CD4-positive, CD25-positive, alpha-beta regulatory T cell (primary cell): ENCODE measurements around the gene SRC. TPM values are rescaled to one million over a fixed set of nuclear protein-coding genes. Genes with fewer than 3 reads are reported as not detected.

ENCODE experiments used
- ATAC-seq, 2 donors: fragments of 150-1000 bp; cut with Tn5 transposase; one replicate each; pipeline ENCODE4 v1.10.0; 2021; ENCODE audit warnings: low read depth in 2 of 2, moderate number of reproducible peaks in 2 of 2, moderate library complexity in 1 of 2
- DNase-seq, 3 donors: peaks; one replicate each; pipeline versions ENCODE4 v3.0.0 to v3.0.0-alpha.2; 2012 to 2022; ENCODE audit warnings: mixed read lengths in 1 of 3
- H3K27ac ChIP-seq: one replicate; pipeline ENCODE4 v1.7.0; 2013; ENCODE audit warnings: mild to moderate bottlenecking, low read length; ENCODE audit not compliant: insufficient read depth, poor library complexity, severe bottlenecking
- H3K27me3 ChIP-seq: one replicate; pipeline ENCODE4 v1.7.0; 2013; ENCODE audit warnings: low read length; ENCODE audit not compliant: control insufficient read depth, insufficient read depth
- H3K36me3 ChIP-seq: one replicate; pipeline ENCODE4 v1.7.0; 2013; ENCODE audit warnings: mild to moderate bottlenecking, low read length, moderate library complexity; ENCODE audit not compliant: control insufficient read depth, insufficient read depth
- H3K4me1 ChIP-seq: 2 replicates; pipeline ENCODE4 v1.7.0; 2013; ENCODE audit warnings: mild to moderate bottlenecking, low read length; ENCODE audit not compliant: insufficient read depth, control insufficient read depth, poor library complexity, severe bottlenecking
- H3K4me3 ChIP-seq: one replicate; pipeline ENCODE4 v1.7.0; 2013; ENCODE audit warnings: low read depth, mild to moderate bottlenecking, low read length, moderate library complexity
- H3K9me3 ChIP-seq, 2 experiments: 1 replicate in 1 of 2; 2 replicates in 1 of 2; pipeline ENCODE4 v1.7.0; 2013; ENCODE audit warnings: low read length in 2 of 2, mild to moderate bottlenecking in 1 of 2, moderate library complexity in 1 of 2; ENCODE audit not compliant: control insufficient read depth in 2 of 2
- H3K27ac Mint-ChIP-seq, 3 donors: one replicate each; pipeline ENCODE4 v1.8.0; 2020 to 2022; ENCODE audit warnings: mild to moderate bottlenecking in 3 of 3, mixed read lengths in 3 of 3, moderate library complexity in 2 of 3
- H3K27me3 Mint-ChIP-seq: one replicate; pipeline ENCODE4 v1.8.0; 2022; ENCODE audit warnings: mild to moderate bottlenecking, mixed read lengths
- H3K36me3 Mint-ChIP-seq: one replicate; pipeline ENCODE4 v1.8.0; 2020; ENCODE audit warnings: mixed read lengths
- H3K4me1 Mint-ChIP-seq, 4 donors: one replicate each; pipeline ENCODE4 v1.8.0; 2020 to 2022; ENCODE audit warnings: mixed read lengths in 4 of 4, mild to moderate bottlenecking in 1 of 4
- H3K4me3 Mint-ChIP-seq, 4 donors: one replicate each; pipeline ENCODE4 v1.8.0; 2020 to 2022; ENCODE audit warnings: mild to moderate bottlenecking in 4 of 4, mixed read lengths in 4 of 4, moderate library complexity in 3 of 4
- H3K9me3 Mint-ChIP-seq, 7 donors: one replicate each; pipeline ENCODE4 v1.8.0; 2020 to 2022; ENCODE audit warnings: mixed read lengths in 7 of 7, mild to moderate bottlenecking in 3 of 7, moderate library complexity in 2 of 7
- polyA plus RNA-seq, 4 donors: library from polyadenylated mRNA; unstranded; fragments of 300-500 nt; fragmentation: Illumina TruSeq; gene quantifications; one replicate each; pipeline ENCODE4 v1.2.3, GENCODE V29; 2021
- total RNA-seq: library from RNA; stranded (reverse); gene quantifications from one replicate; pipeline ENCODE4 v1.2.3, GENCODE V29; 2022

The SRC gene
- total and polyA plus RNA-seq, 5 donors from 2014 or later, result 0.29 to 5.5 (median 0.56) TPM; not detected in 1

DNA sequence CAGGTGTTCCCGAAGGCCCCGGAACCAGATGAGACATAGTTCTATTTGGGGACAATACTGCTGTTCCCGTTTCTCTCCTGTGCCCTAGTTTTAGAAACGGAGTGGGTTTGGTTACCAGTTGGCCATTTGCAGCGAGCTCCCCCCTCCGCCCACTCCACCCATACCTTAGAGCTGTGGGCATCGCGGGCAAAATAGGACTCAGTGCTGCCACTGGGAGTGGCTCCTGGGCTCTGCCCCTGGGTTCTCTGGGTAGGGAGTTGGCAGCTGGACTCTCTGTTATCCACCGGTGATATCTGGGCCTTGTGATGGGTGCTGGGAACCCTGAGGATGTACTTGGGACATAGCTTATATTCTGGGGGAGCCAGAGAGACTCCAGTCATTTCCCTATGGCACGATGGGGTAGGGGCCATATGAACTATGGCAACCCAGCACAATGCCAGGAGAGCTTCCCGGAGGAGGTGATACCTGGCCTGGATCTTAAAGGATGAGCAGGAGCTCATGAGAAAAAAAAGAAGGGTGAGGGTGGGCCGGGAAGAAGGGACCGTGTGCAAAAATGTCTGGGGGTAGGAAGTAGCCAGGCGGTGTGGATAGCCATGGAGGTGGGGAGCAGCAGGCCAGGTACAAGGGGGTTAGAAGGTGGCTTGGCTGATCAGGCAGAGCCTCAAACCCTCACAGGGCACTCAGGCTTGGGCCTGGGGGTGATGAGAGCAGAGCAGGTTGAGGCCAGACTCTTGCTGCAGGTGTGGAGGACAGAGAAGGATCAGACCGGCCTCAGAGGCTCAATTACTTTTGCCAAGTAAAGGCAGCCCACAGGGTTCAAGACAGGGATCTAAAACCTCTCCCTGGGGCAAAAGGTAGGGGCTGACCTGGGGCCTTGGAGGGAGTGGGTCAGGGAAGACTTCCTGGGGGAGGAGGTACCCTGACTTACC, 9.6 kb downstream of the SRC start:
- Histone ChIP-seq H3K9me3 (no peaks in the 10 kb centered on the region), H3K4me3 (no peak overlapping the region), H3K27ac (no peak overlapping the region), H3K27me3 (no peaks in the 10 kb centered on the region), H3K4me1 (no peaks in the 10 kb centered on the region), H3K36me3 (no peaks in the 10 kb centered on the region)
- Mint-ChIP-seq H3K4me1 (peaks cover 0 to 2% (median 0%) of the 10 kb centered on the region in 4 donors), H3K4me3 (no peak overlapping the region), H3K27me3 (no peaks in the 10 kb centered on the region), H3K36me3 (no peaks in the 10 kb centered on the region), H3K9me3 (no peaks in the 10 kb centered on the region), H3K27ac (no peak overlapping the region)
- ATAC-seq, result no peak
- no peak for DNase-seq

DNA sequence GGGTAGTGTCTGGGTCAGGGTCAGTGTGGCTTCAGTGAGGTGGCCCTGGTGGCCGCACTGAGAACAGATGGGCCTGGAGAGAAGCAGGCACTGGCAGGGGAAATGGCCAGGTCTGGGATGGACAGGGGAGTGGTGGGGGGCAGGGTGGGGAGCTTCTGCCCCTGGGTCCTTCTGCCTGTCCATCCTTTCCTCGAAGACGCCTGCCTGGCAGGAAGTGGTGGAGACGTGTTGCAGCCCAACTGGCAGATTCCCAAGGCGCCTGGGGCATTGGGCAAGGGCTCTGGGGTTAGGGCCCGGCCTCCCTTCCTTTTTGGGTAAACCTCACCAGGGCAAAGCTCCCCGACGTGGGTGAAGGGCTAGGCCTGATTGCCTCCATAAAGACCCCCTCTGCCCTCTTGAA, 10.4 kb downstream of the SRC start:
- ATAC-seq (no peak), DNase-seq (no peak)
- Histone ChIP-seq H3K4me1 (no peaks in the 10 kb centered on the region), H3K27ac (no peak overlapping the region), H3K36me3 (no peaks in the 10 kb centered on the region), H3K9me3 (no peaks in the 10 kb centered on the region), H3K27me3 (no peaks in the 10 kb centered on the region), H3K4me3 (no peak overlapping the region)
- no peak overlapping the region for H3K27ac Mint-ChIP-seq
- no peak overlapping the region for H3K4me3 Mint-ChIP-seq
- H3K27me3 Mint-ChIP-seq, result no peaks in the 10 kb centered on the region
- H3K9me3 Mint-ChIP-seq, result no peaks in the 10 kb centered on the region
- H3K36me3 Mint-ChIP-seq, result no peaks in the 10 kb centered on the region
- H3K4me1 Mint-ChIP-seq, result peaks cover 0 to 2% (median 0%) of the 10 kb centered on the region in 4 donors

DNA sequence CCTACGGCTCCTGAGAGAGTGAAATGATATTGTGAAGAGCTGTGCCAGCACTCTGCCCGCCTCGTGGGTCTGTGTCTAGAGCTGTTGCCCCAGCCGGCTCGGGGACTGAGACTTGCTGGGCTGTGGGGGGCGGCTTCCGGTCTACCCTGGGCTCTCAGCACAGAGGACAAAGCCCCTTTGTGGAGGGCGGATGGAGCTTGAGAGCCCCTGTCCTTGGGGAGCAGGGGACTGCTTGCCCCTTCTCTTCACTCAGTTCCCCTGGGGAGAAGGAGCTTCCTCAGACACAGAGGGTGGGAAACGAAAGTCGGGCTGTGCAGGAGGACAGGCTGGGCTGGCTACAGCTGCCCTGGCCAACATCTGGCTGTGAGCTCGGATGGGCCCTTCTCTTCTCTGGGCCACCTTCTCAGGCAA, 11.0 kb downstream of the SRC start:
- no peak for DNase-seq
- Mint-ChIP-seq H3K4me3 (no peak overlapping the region), H3K27ac (no peak overlapping the region), H3K36me3 (no peaks in the 10 kb centered on the region), H3K9me3 (no peaks in the 10 kb centered on the region), H3K4me1 (peaks cover 0 to 2% (median 0%) of the 10 kb centered on the region in 4 donors), H3K27me3 (no peaks in the 10 kb centered on the region)
- Histone ChIP-seq H3K4me3 (no peak overlapping the region), H3K36me3 (no peaks in the 10 kb centered on the region), H3K27ac (no peak overlapping the region), H3K9me3 (no peaks in the 10 kb centered on the region), H3K27me3 (no peaks in the 10 kb centered on the region), H3K4me1 (no peaks in the 10 kb centered on the region)
- no peak for ATAC-seq

DNA sequence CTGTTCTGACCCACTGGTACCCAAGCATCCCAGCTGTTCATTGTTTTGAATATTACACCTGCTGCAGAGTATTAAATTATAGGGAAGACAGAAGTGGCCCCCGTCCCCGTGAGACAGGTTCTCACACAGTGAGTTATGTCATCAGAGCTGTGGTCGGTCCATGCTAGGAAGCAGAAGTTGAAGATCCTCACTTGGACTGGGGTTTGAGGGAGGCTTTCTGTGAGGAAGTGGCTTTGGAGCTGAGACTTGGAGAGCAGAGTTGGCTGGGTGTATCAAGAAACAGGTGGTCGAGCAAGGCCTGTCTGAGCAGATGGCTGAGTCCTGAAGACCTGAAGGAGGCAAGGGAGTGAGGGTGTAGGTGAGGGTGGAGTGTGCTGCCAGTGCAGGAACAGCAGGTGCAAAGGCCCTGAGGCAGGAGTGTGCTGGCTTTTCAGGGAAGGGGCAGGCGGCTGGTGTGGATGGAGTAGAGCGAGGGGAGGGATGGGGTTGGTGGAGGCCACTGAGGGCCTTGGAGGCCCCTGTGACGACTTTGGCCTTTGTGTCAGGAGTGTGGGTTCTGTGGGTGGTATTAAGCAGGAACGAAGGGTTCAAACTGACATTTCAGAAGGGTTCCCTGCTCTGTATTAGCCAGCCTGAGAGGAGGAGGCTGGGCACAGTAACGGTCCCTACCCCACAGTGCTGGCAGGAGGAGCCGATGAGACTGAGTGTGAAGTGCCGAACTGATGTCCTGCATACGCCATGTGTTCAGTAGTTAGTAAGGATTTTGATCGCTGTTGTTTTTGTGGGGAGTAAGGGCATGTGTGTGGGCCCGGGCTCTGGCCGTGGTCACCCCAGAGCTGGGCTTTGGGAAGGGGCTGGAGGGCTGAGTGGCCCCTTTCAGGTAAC, 11.8 kb downstream of the SRC start:
- Mint-ChIP-seq H3K9me3 (no peaks in the 10 kb centered on the region), H3K27ac (peak overlapping the region in 1 of 3 donors; percentile 60), H3K27me3 (no peaks in the 10 kb centered on the region), H3K4me1 (peaks cover 0 to 2% (median 0%) of the 10 kb centered on the region in 4 donors), H3K4me3 (no peak overlapping the region), H3K36me3 (no peaks in the 10 kb centered on the region)
- no peak for ATAC-seq
- H3K36me3 ChIP-seq, result no peaks in the 10 kb centered on the region
- no peaks in the 10 kb centered on the region for H3K4me1 ChIP-seq
- H3K4me3 ChIP-seq, result no peak overlapping the region
- H3K27me3 ChIP-seq, result no peaks in the 10 kb centered on the region
- no peaks in the 10 kb centered on the region for H3K9me3 ChIP-seq
- no peak overlapping the region for H3K27ac ChIP-seq
- DNase-seq, result no peak

DNA sequence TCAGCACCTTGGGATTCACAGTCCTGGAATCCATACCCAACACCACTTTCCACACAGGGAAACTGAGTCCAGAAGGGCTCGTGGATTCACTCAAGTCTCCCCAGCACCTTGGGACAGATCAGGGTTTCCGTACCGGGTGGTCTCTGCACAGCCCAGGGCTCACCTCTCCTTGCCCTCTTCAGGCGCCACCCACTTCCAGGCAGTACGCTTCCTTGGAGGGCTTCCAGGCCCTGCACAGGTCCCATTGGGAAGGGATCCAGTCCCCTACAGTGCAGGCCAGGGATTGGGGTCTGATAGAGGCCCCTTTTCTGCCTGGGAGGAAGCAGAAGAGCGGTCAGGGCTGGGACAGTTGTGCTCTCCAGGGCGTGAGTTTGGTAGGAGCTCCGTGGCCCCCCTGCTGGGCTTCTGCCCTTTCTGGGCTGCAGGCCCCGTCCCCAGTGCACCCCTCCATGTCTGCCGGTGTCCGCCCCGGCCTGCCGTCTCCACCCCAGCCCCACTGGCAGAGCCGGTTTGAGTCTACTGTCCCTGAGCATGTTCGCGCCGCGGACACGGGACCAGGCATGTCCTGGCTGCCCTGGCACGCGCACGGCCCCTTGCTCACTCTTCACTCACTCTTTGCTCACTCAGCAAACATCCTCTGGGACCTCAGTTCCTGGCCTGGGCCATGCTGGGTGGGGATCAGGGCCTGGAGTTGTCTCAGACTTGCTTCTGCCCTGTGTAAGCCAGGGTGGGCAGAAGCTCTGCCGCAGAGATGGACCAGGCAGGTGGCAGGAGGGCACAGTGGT, 12.6 kb downstream of the SRC start:
- no peaks in the 10 kb centered on the region for H3K36me3 ChIP-seq
- no peak overlapping the region for H3K4me3 ChIP-seq
- H3K27ac ChIP-seq, result no peak overlapping the region
- H3K4me1 ChIP-seq, result no peaks in the 10 kb centered on the region
- DNase-seq (no peak), ATAC-seq (no peak)
- H3K27me3 ChIP-seq, result no peaks in the 10 kb centered on the region
- H3K36me3 Mint-ChIP-seq, result no peaks in the 10 kb centered on the region
- no peaks in the 10 kb centered on the region for H3K27me3 Mint-ChIP-seq
- H3K4me3 Mint-ChIP-seq, result no peak overlapping the region
- H3K4me1 Mint-ChIP-seq, result peaks cover 0 to 2% (median 0%) of the 10 kb centered on the region in 4 donors
- H3K9me3 Mint-ChIP-seq, result no peaks in the 10 kb centered on the region
- no peaks in the 10 kb centered on the region for H3K9me3 ChIP-seq
- H3K27ac Mint-ChIP-seq, result peak overlapping the region in 1 of 3 donors; percentile 60

DNA sequence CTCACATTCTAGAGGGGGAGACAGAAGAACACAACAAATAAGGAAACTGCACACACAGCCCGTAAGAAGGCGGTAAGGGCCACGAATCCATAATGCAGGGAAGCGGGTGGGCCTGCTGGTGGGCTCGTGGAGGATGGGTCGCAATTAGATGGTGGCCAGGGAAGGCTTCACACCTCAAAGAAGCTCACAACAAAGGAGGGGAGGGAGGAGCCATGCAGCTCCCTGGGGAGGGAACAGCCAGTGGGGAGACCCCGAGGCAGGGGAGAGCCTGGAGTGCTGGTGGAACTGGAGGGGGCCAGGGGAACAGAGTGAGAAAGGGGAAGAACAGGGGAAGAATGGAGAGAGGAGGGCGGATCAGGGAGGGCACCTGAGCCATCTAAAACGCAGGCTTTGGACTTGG, 13.4 kb downstream of the SRC start:
- no peak for DNase-seq
- no peaks in the 10 kb centered on the region for H3K9me3 Mint-ChIP-seq
- Histone ChIP-seq H3K4me1 (no peaks in the 10 kb centered on the region), H3K36me3 (no peaks in the 10 kb centered on the region), H3K27me3 (no peaks in the 10 kb centered on the region), H3K27ac (no peak overlapping the region), H3K4me3 (no peak overlapping the region), H3K9me3 (no peaks in the 10 kb centered on the region)
- peaks cover 0 to 2% (median 0%) of the 10 kb centered on the region in 4 donors for H3K4me1 Mint-ChIP-seq
- no peak overlapping the region for H3K27ac Mint-ChIP-seq
- no peak for ATAC-seq
- H3K27me3 Mint-ChIP-seq, result no peaks in the 10 kb centered on the region
- no peak overlapping the region for H3K4me3 Mint-ChIP-seq
- H3K36me3 Mint-ChIP-seq, result no peaks in the 10 kb centered on the region

DNA sequence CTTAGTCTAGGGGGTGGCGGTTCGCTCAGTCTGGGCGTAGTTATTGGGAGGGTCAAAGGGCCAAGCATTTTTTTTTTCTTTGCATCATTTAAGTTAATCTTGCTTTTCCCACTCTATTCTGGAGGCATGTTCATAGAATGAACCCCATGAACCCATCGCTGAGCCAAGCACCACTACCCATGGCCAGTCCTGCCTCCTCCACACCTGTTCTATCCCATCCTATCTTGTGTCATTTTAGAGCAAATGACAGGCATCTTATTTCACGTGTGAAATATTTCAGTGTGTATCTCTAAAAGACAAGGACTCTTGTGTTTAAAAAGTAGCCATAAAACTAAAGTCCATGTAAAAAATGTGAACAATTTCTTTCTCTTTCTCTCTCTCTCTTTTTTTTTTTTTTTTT, 13.9 kb downstream of the SRC start:
- H3K27ac Mint-ChIP-seq, result no peak overlapping the region
- no peaks in the 10 kb centered on the region for H3K36me3 Mint-ChIP-seq
- Histone ChIP-seq H3K27ac (no peak overlapping the region), H3K9me3 (no peaks in the 10 kb centered on the region), H3K4me1 (no peaks in the 10 kb centered on the region), H3K4me3 (no peak overlapping the region), H3K27me3 (no peaks in the 10 kb centered on the region), H3K36me3 (no peaks in the 10 kb centered on the region)
- H3K9me3 Mint-ChIP-seq, result no peaks in the 10 kb centered on the region
- DNase-seq (no peak), ATAC-seq (no peak)
- H3K4me1 Mint-ChIP-seq, result peaks cover 0 to 2% (median 0%) of the 10 kb centered on the region in 4 donors
- no peak overlapping the region for H3K4me3 Mint-ChIP-seq
- no peaks in the 10 kb centered on the region for H3K27me3 Mint-ChIP-seq
